Epithelial cell of esophagus (primary cell): ENCODE results near the gene BCL6.

Experiments used
- DNase-seq: peaks from one replicate; pipeline ENCODE4 v3.0.0; 2010; ENCODE audit warnings: low read depth
- H3K4me3 ChIP-seq: 2 replicates; pipeline ENCODE4 v1.5.1; 2011; ENCODE audit warnings: mild to moderate bottlenecking, low read length, control low read depth
- TF ChIP-seq, protein P1 (sequence below): IDR thresholded peaks from 2 replicates; pipeline ENCODE4 v1.5.1; 2011; ENCODE audit warnings: low read depth, mild to moderate bottlenecking, low read length, control low read depth, inconsistent platforms; ENCODE audit not compliant: insufficient read depth; ENCODE audit errors: missing control alignments

Gene BCL6

GRCh38 chr3:187742351-187743171 lies 2.7 kb downstream of the BCL6 start:
- peak overlapping the region; percentile 69 for H3K4me3 ChIP-seq
- TF ChIP-seq, protein P1, sequence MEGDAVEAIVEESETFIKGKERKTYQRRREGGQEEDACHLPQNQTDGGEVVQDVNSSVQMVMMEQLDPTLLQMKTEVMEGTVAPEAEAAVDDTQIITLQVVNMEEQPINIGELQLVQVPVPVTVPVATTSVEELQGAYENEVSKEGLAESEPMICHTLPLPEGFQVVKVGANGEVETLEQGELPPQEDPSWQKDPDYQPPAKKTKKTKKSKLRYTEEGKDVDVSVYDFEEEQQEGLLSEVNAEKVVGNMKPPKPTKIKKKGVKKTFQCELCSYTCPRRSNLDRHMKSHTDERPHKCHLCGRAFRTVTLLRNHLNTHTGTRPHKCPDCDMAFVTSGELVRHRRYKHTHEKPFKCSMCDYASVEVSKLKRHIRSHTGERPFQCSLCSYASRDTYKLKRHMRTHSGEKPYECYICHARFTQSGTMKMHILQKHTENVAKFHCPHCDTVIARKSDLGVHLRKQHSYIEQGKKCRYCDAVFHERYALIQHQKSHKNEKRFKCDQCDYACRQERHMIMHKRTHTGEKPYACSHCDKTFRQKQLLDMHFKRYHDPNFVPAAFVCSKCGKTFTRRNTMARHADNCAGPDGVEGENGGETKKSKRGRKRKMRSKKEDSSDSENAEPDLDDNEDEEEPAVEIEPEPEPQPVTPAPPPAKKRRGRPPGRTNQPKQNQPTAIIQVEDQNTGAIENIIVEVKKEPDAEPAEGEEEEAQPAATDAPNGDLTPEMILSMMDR: no peak
- peak; percentile 41 for DNase-seq

GRCh38 chr3:187741403-187742350 lies 3.6 kb downstream of the BCL6 start:
- TF ChIP-seq, protein P1: peak; percentile 85

DNA sequence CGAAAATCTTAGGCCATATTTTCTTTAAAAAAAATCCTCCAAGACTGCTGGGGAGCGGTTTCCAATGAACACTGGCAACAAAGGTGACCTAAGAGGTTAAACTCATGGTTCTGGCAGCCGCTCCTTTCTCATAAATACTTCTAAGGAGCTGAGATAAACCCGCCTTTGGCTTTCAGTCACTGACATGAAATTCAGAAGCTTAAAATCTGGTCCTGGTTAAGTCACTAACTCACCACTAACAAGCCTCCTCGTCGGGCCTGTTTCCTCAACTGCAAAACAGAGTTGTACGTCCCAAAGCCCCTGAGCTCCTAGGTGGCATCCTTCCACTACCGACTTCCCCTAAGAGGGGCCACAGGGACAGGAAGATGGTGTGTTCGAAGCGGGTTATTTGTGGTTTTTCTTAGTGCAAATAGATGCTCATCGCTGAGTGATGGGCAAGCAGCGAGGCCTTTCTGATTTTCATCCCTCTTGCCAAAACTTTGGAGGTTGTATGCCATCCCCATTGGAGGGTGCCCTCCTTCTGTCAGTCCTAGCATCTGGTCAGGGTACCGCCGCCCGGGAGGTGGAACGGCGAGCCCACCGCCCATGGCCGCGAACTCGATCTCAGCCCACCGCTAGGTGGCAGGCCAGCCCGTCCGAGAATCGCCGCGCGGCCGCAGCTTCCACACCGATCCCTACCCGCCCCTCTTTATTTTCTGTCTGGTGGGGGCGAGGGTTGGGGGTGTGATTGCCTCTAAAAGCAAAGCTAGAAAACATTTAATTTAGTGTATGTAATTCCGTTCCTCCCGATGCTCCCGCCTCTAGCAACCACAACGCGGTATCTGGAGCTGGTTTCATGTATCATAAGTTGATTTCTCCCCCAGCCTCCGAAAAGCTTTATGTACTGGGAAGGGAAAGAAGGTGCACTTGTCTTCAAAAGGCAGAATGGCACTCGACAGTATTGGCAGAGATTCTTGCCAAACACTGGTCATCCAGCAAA lies 4.6 kb downstream of the BCL6 start:
- H3K4me3 ChIP-seq: peak overlapping the region; percentile 69
- TF ChIP-seq, protein P1: peak; percentile 74
- peak; percentile 54 for DNase-seq

More at GRCh38 chr3:187741403-187742350, 3.6 kb downstream of the BCL6 start:
- peak; percentile 82 for DNase-seq
- peak overlapping the region; percentile 69 for H3K4me3 ChIP-seq

DNA sequence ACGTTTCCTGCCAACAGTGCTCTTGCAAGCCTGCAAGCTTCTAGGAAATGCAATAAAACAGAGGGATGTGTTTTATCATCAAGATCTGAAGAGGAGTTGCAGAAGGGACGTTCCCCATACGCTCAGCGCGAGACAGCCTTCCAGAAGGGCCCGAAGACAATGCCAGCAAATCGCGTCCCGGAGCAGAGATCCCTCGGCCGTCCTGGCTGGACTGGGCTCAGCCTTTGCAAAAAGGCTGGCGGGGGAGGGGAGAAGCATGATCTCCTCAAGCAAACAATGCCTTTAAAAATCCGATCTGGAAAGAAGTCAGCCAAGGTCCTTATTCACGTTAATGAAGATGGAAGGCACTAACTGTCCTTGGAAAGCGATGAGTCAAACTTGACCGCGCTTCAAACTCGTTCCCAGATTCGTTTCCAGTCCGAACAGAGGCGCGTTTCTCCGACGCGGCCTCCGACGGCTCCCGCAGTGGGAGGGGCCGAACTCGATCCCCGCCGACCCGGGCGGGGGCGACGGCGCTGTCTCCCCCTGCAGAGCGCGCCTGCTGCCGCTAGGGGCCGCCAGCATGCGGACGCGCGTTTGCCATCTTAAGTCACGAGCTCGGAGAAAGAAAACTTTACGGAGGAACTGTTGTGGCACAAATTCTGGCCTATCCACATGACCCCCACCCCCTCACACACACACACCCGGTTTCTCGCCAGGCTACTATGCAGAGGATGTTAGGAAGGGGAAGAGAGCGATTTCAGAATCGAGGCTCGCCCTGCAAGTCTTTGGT lies 5.5 kb downstream of the BCL6 start:
- H3K4me3 ChIP-seq: peak overlapping the region; percentile 69
- TF ChIP-seq, protein P1: peak; percentile 68
- DNase-seq: peak; percentile 75

GRCh38 chr3:187739094-187739560 lies 6.1 kb downstream of the BCL6 start:
- TF ChIP-seq, protein P1: no peak
- H3K4me3 ChIP-seq: peak overlapping the region; percentile 69
- no peak for DNase-seq
